A549 (cell line): ENCODE data around the gene SPHK1.

Experiments used
- CTCF ChIP-seq: fragments of >200 bp; sonication (Bioruptor Twin); formaldehyde crosslinking; IDR thresholded peaks from 3 replicates; pipeline ENCODE4 v1.5.1; 2016
- EP300 ChIP-seq, 2 experiments: fragments of >200 bp; sonication (Bioruptor Twin); formaldehyde crosslinking; IDR thresholded peaks; 2 replicates in 1 of 2; 3 replicates in 1 of 2; pipeline ENCODE4 v1.6.1; 2016 to 2017
- FOSL2 ChIP-seq, 2 experiments: fragments of 450-650 bp in 1 of 2; fragments of >200 bp in 1 of 2; sonication (Bioruptor Twin) in 1 of 2; formaldehyde crosslinking; IDR thresholded peaks; 2 replicates each; pipeline versions ENCODE4 v1.5.0 to v1.6.1; 2016 to 2020; ENCODE audit warnings: mild to moderate bottlenecking in 1 of 2, moderate library complexity in 1 of 2
- JUN ChIP-seq, 2 experiments: fragments of >200 bp; sonication (Bioruptor Twin); formaldehyde crosslinking; IDR thresholded peaks; 2 replicates in 1 of 2; 3 replicates in 1 of 2; pipeline ENCODE4 v1.6.1; 2016 to 2017
- MAFK ChIP-seq: fragments of 450-650 bp; IDR thresholded peaks from 2 replicates; pipeline ENCODE4 v1.6.1; 2014; ENCODE audit not compliant: partially characterized antibody
- POLR2A ChIP-seq: IDR thresholded peaks from 2 replicates; pipeline ENCODE4 v1.6.1; 2012; ENCODE audit warnings: mild to moderate bottlenecking, low read length
- POLR2AphosphoS2 ChIP-seq: conservative IDR thresholded peaks from 2 replicates; pipeline ENCODE4 v1.6.1; 2012; ENCODE audit warnings: low read length, improper control_type of control experiment, inconsistent platforms
- RARB ChIP-seq: fragments of 250-450 bp; sonication (Bioruptor Pico); IDR thresholded peaks from 2 replicates; pipeline ENCODE4 v1.8.0; 2021; ENCODE audit warnings: mild to moderate bottlenecking, moderate library complexity
- SMC3 ChIP-seq: fragments of >200 bp; sonication (Bioruptor Twin); formaldehyde crosslinking; IDR thresholded peaks from 3 replicates; pipeline ENCODE4 v1.6.1; 2018; ENCODE audit warnings: inconsistent platforms
- TP53 ChIP-seq: fragments of 250-450 bp; sonication (Bioruptor Pico); IDR thresholded peaks from 2 replicates; pipeline ENCODE4 v1.5.0; 2021; ENCODE audit warnings: mild to moderate bottlenecking, moderate library complexity
- TF ChIP-seq, protein P1 (sequence below): IDR thresholded peaks from 2 replicates; pipeline ENCODE4 v1.6.1; 2012

- TF ChIP-seq TP53 (CRISPR knock-in tag) (no peak), MAFK (no peak), SMC3 (no peak), FOSL2 (IDR thresholded peaks at IDR 0.05) (no peak), FOSL2 (CRISPR knock-in tag; IDR thresholded peaks at IDR 0.05) (no peak), EP300 (IDR thresholded peaks at IDR 0.05) (no peak), RARB (CRISPR knock-in tag) (no peak), JUN (IDR thresholded peaks at IDR 0.05) (no peak), POLR2A (no peak), CTCF (no peak), POLR2AphosphoS2 (no peak)
- TF ChIP-seq, protein P1, sequence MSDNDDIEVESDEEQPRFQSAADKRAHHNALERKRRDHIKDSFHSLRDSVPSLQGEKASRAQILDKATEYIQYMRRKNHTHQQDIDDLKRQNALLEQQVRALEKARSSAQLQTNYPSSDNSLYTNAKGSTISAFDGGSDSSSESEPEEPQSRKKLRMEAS, result no peak
These were observed 4.8 kb downstream of the SPHK1 start for GRCh38 chr17:76388966-76389888.
